Calu3 (cell line): ENCODE measurements around the gene KLK10. TPM values are rescaled to one million over a fixed set of nuclear protein-coding genes. Genes with fewer than 3 reads are reported as not detected.
A peak's percentile ranks its signal among the peaks of the same experiment; 100 is the strongest.

ENCODE experiments used
- BruUV-seq: library from RNA; stranded (reverse); fragments of 400-500 nt; replicated peaks from 2 replicates; lab custom pipeline; 2021; lab: Mats Ljungman, UMichigan
- CTCF ChIA-PET: fragments of 300-600 bp; sonication (Branson Sonifier 250); formaldehyde crosslinking; loops from one replicate; lab custom pipeline; 2022; ENCODE audit warnings: antibody characterized with exemption; lab: Charles Lee
- DNase-seq: peaks from one replicate; pipeline ENCODE4 v3.0.0; 2022
- H3K27ac Mint-ChIP-seq: one replicate; pipeline ENCODE4 v1.8.0; 2022; ENCODE audit warnings: mixed read lengths; ENCODE audit not compliant: unreplicated experiment
- H3K27me3 Mint-ChIP-seq: one replicate; pipeline ENCODE4 v1.8.0; 2022; ENCODE audit warnings: mixed read lengths; ENCODE audit not compliant: unreplicated experiment
- H3K36me3 Mint-ChIP-seq: one replicate; pipeline ENCODE4 v1.8.0; 2022; ENCODE audit warnings: mild to moderate bottlenecking, moderate library complexity, mixed read lengths; ENCODE audit not compliant: insufficient read depth, unreplicated experiment
- H3K4me1 Mint-ChIP-seq: one replicate; pipeline ENCODE4 v1.8.0; 2022; ENCODE audit warnings: mild to moderate bottlenecking, low read depth, mixed read lengths; ENCODE audit not compliant: unreplicated experiment
- H3K4me3 Mint-ChIP-seq: one replicate; pipeline ENCODE4 v1.8.0; 2022; ENCODE audit warnings: mild to moderate bottlenecking, low read depth, moderate library complexity, mixed read lengths; ENCODE audit not compliant: unreplicated experiment
- H3K9me3 Mint-ChIP-seq: one replicate; pipeline ENCODE4 v1.8.0; 2022; ENCODE audit warnings: low read depth, mixed read lengths; ENCODE audit not compliant: unreplicated experiment
- CTCF ChIP-seq: fragments of 200-600 bp; IDR thresholded peaks from one replicate; pipeline ENCODE4 v1.8.0; 2022; ENCODE audit warnings: antibody characterized with exemption; ENCODE audit not compliant: unreplicated experiment
- intact Hi-C: fragments of 100-400 bp; cut with micrococcal nuclease; formaldehyde crosslinking; loops from one replicate; pipeline ENCODE4 v1.10.0; 2022; ENCODE audit not compliant: unreplicated experiment
- total RNA-seq: library from RNA; stranded (reverse); gene quantifications from 2 replicates; pipeline ENCODE4 v1.2.3, GENCODE V29; 2022

The KLK10 gene
- total RNA-seq, 1 experiment from 2014 or later: 24.2 TPM

GRCh38 chr19:51043497-51043896 lies 24.0 kb upstream of the KLK10 start:
- CTCF ChIA-PET: no interaction called here
- no peak overlapping the region for H3K4me3 Mint-ChIP-seq
- no peak for DNase-seq
- no TSS peak for BruUV-seq
- peaks cover 16% of the 10 kb centered on the region for H3K27me3 Mint-ChIP-seq
- no peaks in the 10 kb centered on the region for H3K9me3 Mint-ChIP-seq
- no peaks in the 10 kb centered on the region for H3K36me3 Mint-ChIP-seq
- TF ChIP-seq CTCF: no peak
- intact Hi-C loops: no loop called here
- no peaks in the 10 kb centered on the region for H3K4me1 Mint-ChIP-seq
- no peak overlapping the region for H3K27ac Mint-ChIP-seq

- H3K27me3 Mint-ChIP-seq: peaks cover 9% of the 10 kb centered on the region
- no peak for DNase-seq
- BruUV-seq: no TSS peak
- H3K9me3 Mint-ChIP-seq: no peaks in the 10 kb centered on the region
- no peak overlapping the region for H3K4me3 Mint-ChIP-seq
- CTCF ChIA-PET: interaction anchor here (0.5 to 0.6 kb wide), 2 partner anchors 187 to 1566 kb away, joined by 3 to 10 read pairs; no protein-coding TSS in a partner anchor
- no peak for TF ChIP-seq CTCF
- no peak overlapping the region for H3K27ac Mint-ChIP-seq
- intact Hi-C loops: no loop called here
- H3K4me1 Mint-ChIP-seq: peaks cover 3% of the 10 kb centered on the region
- H3K36me3 Mint-ChIP-seq: no peaks in the 10 kb centered on the region
These were observed 20.6 kb upstream of the KLK10 start for GRCh38 chr19:51040151-51040550.

GRCh38 chr19:51036519-51036918 lies 17.0 kb upstream of the KLK10 start:
- CTCF ChIA-PET: no interaction called here
- no peak overlapping the region for H3K27ac Mint-ChIP-seq
- peaks cover 28% of the 10 kb centered on the region for H3K27me3 Mint-ChIP-seq
- no peak for TF ChIP-seq CTCF
- no peaks in the 10 kb centered on the region for H3K9me3 Mint-ChIP-seq
- no peaks in the 10 kb centered on the region for H3K36me3 Mint-ChIP-seq
- no TSS peak for BruUV-seq
- no peak overlapping the region for H3K4me3 Mint-ChIP-seq
- intact Hi-C loops: no loop called here
- H3K4me1 Mint-ChIP-seq: peaks cover 12% of the 10 kb centered on the region
- DNase-seq: no peak

- Mint-ChIP-seq H3K4me3 (no peak within 1 kb of the TSS), H3K27me3 (peaks cover 28% of the 10 kb centered on the region), H3K9me3 (no peaks in the 10 kb centered on the region), H3K36me3 (no peaks in the 10 kb centered on the region), H3K27ac (peak within 1 kb of the TSS; percentile 1), H3K4me1 (peaks cover 12% of the 10 kb centered on the region)
- intact Hi-C loops: no loop called here
- CTCF ChIA-PET: interaction anchor here (1.1 to 1.4 kb wide), 2 partner anchors 11 to 16 kb away, joined by 3 to 7 read pairs; no protein-coding TSS in a partner anchor
- peak; percentile 24 for DNase-seq
- no TSS peak for BruUV-seq
- TF ChIP-seq CTCF: no peak
These were observed 15.2 kb upstream of the KLK10 start, which contains the start of gene KLK12 for GRCh38 chr19:51034704-51035103. TSS of gene KLK12 (minus strand) at chr19:51035002. CDS start at chr19:51034621, 381 bp downstream.
